DND-41 (cell line): ENCODE measurements around the gene NFKBIZ.

Experiments
- CTCF ChIP-seq: IDR thresholded peaks from 2 replicates; pipeline ENCODE4 v1.5.1; 2012; ENCODE audit warnings: borderline replicate concordance, low read length, moderate library complexity, mild to moderate bottlenecking; ENCODE audit not compliant: poor library complexity, severe bottlenecking; ENCODE audit errors: extremely low read depth
- EZH2 ChIP-seq: IDR thresholded peaks from 3 replicates; pipeline ENCODE4 v1.6.1; 2012; ENCODE audit warnings: borderline replicate concordance, low read depth, mild to moderate bottlenecking, moderate library complexity, low read length, inconsistent platforms; ENCODE audit not compliant: severe bottlenecking

- TF ChIP-seq CTCF = no peak
- TF ChIP-seq EZH2 = no peak
Measured at GRCh38 chr3:101858464-101859030, 9.2 kb downstream of the NFKBIZ start.
